Loucy (cell line): ENCODE data around the gene NEK6.

ENCODE experiments used
- H2AFZ ChIP-seq: fragments of 200-600 bp; sonication (generic); 2 replicates; pipeline ENCODE4 v1.6.0; 2016; ENCODE audit warnings: antibody characterized with exemption, mild to moderate bottlenecking, low read length, moderate library complexity
- H3F3A ChIP-seq: fragments of 200-600 bp; 2 replicates; pipeline ENCODE4 v1.6.0; 2016; ENCODE audit warnings: antibody characterized with exemption, low read depth, mild to moderate bottlenecking
- H3K27me3 ChIP-seq: fragments of 200-600 bp; sonication (generic); 2 replicates; pipeline ENCODE4 v1.6.1; 2014; ENCODE audit warnings: low read length, mild to moderate bottlenecking; ENCODE audit not compliant: insufficient read depth, poor library complexity, severe bottlenecking
- H3K36me3 ChIP-seq: fragments of 200-600 bp; sonication (generic); 2 replicates; pipeline ENCODE4 v1.6.1; 2016; ENCODE audit warnings: low read length; ENCODE audit not compliant: insufficient read depth
- H3K4me1 ChIP-seq: fragments of 200-600 bp; sonication (generic); 2 replicates; pipeline ENCODE4 v1.5.1; 2014; ENCODE audit warnings: low read length, mild to moderate bottlenecking; ENCODE audit not compliant: insufficient read depth, poor library complexity, severe bottlenecking
- H3K4me2 ChIP-seq: fragments of 200-600 bp; sonication (generic); 2 replicates; pipeline ENCODE4 v1.6.0; 2014; ENCODE audit warnings: antibody characterized with exemption, low read length, low read depth, mild to moderate bottlenecking; ENCODE audit not compliant: poor library complexity, severe bottlenecking
- H3K4me3 ChIP-seq: fragments of 200-600 bp; sonication (generic); 2 replicates; pipeline ENCODE4 v1.5.1; 2014; ENCODE audit warnings: low read length, mild to moderate bottlenecking, mixed read lengths; ENCODE audit not compliant: poor library complexity, severe bottlenecking
- H3K79me2 ChIP-seq: fragments of 200-600 bp; sonication (generic); 2 replicates; pipeline ENCODE4 v1.6.1; 2014; ENCODE audit warnings: low read length; ENCODE audit not compliant: insufficient read depth
- H3K9ac ChIP-seq: fragments of 200-600 bp; sonication (generic); 2 replicates; pipeline ENCODE4 v1.6.0; 2014; ENCODE audit warnings: mild to moderate bottlenecking, low read depth, low read length, moderate library complexity; ENCODE audit not compliant: poor library complexity, severe bottlenecking
- H3K9me2 ChIP-seq: fragments of 200-600 bp; sonication (generic); replicated peaks from 2 replicates; pipeline ENCODE4 v1.6.1; 2016; ENCODE audit warnings: low read depth, low read length, mixed read lengths
- H3K9me3 ChIP-seq: fragments of 200-600 bp; sonication (generic); 2 replicates; pipeline ENCODE4 v1.6.1; 2014; ENCODE audit warnings: mild to moderate bottlenecking, antibody characterized with exemption, low read length, low read depth; ENCODE audit not compliant: insufficient read depth
- H4K20me1 ChIP-seq: fragments of 200-600 bp; sonication (generic); 2 replicates; pipeline ENCODE4 v1.6.0; 2014; ENCODE audit warnings: antibody characterized with exemption, low read length, mild to moderate bottlenecking; ENCODE audit not compliant: insufficient read depth, poor library complexity, severe bottlenecking
- CTCF ChIP-seq: fragments of 200-600 bp; sonication (generic); conservative IDR thresholded peaks from 2 replicates; pipeline ENCODE4 v1.5.1; 2014; ENCODE audit warnings: mild to moderate bottlenecking, antibody characterized with exemption, low read length
- EZH2phosphoT487 ChIP-seq: fragments of 200-600 bp; IDR thresholded peaks from 2 replicates; pipeline ENCODE4 v1.6.1; 2018; ENCODE audit warnings: antibody characterized with exemption, mild to moderate bottlenecking, moderate library complexity, borderline replicate concordance

Gene NEK6

GRCh38 chr9:124335320-124335707 is 77.6 kb downstream of the NEK6 start:
- no peaks in the 10 kb centered on the region for H3F3A ChIP-seq
- no peak overlapping the region for H3K4me2 ChIP-seq
- H3K4me1 ChIP-seq: no peaks in the 10 kb centered on the region
- no peaks in the 10 kb centered on the region for H3K79me2 ChIP-seq
- no peak overlapping the region for H3K4me3 ChIP-seq
- H3K9ac ChIP-seq: no peak overlapping the region
- TF ChIP-seq EZH2phosphoT487 (no peak), CTCF (no peak)
- H3K36me3 ChIP-seq: no peaks in the 10 kb centered on the region
- H3K9me2 ChIP-seq: no peaks in the 10 kb centered on the region
- H3K27me3 ChIP-seq: no peaks in the 10 kb centered on the region
- no peaks in the 10 kb centered on the region for H4K20me1 ChIP-seq
- no peak overlapping the region for H2AFZ ChIP-seq
- H3K9me3 ChIP-seq: no peaks in the 10 kb centered on the region

- TF ChIP-seq CTCF: no peak
- TF ChIP-seq EZH2phosphoT487: no peak
- no peaks in the 10 kb centered on the region for H3K9me2 ChIP-seq
- no peaks in the 10 kb centered on the region for H3K27me3 ChIP-seq
- H3K9me3 ChIP-seq: no peaks in the 10 kb centered on the region
- no peak overlapping the region for H2AFZ ChIP-seq
- H3K9ac ChIP-seq: no peak overlapping the region
- no peaks in the 10 kb centered on the region for H3F3A ChIP-seq
- H3K36me3 ChIP-seq: no peaks in the 10 kb centered on the region
- no peaks in the 10 kb centered on the region for H3K4me1 ChIP-seq
- H3K4me2 ChIP-seq: no peak overlapping the region
- H4K20me1 ChIP-seq: no peaks in the 10 kb centered on the region
- H3K79me2 ChIP-seq: no peaks in the 10 kb centered on the region
- no peak overlapping the region for H3K4me3 ChIP-seq
Observed at GRCh38 chr9:124337562-124337961, 79.8 kb downstream of the NEK6 start.

- Histone ChIP-seq H3K4me3 (no peak overlapping the region), H3K9me2 (no peaks in the 10 kb centered on the region), H2AFZ (no peak overlapping the region), H4K20me1 (no peaks in the 10 kb centered on the region), H3K27me3 (no peaks in the 10 kb centered on the region), H3K36me3 (no peaks in the 10 kb centered on the region), H3K4me1 (no peaks in the 10 kb centered on the region), H3K4me2 (no peak overlapping the region), H3F3A (no peaks in the 10 kb centered on the region), H3K9ac (no peak overlapping the region), H3K79me2 (no peaks in the 10 kb centered on the region), H3K9me3 (no peaks in the 10 kb centered on the region)
- no peak for TF ChIP-seq EZH2phosphoT487
- no peak for TF ChIP-seq CTCF
Observed at GRCh38 chr9:124339603-124340146, 81.9 kb downstream of the NEK6 start.
